ENCODE results near the gene PLAU.
"Not testable (repeated sequence)": the region's sequence is repeated elsewhere in the genome, so short reads cannot be mapped to it uniquely, and the experiment has no call there.

- TF ChIP-seq CTCF (conservative IDR thresholded peaks at IDR 0.05; ENCODE audit: low read length); EZH2phosphoT487 (IDR thresholded peaks at IDR 0.05; ENCODE audit: borderline replicate concordance, low read depth, low read length): not testable (repeated sequence)
These were observed 20.1 kb upstream of the PLAU start for GRCh38 chr10:73890830-73891229.

Measured in OCI-LY7 (cell line).